ENCODE data around the gene SULT1B1. TPM values are rescaled to one million over a fixed set of nuclear protein-coding genes. Genes with fewer than 3 reads are reported as not detected.

The SULT1B1 gene
- total RNA-seq, 4 donors from 2014 or later: 0.39 to 3.3 (median 1.1) TPM

DNA sequence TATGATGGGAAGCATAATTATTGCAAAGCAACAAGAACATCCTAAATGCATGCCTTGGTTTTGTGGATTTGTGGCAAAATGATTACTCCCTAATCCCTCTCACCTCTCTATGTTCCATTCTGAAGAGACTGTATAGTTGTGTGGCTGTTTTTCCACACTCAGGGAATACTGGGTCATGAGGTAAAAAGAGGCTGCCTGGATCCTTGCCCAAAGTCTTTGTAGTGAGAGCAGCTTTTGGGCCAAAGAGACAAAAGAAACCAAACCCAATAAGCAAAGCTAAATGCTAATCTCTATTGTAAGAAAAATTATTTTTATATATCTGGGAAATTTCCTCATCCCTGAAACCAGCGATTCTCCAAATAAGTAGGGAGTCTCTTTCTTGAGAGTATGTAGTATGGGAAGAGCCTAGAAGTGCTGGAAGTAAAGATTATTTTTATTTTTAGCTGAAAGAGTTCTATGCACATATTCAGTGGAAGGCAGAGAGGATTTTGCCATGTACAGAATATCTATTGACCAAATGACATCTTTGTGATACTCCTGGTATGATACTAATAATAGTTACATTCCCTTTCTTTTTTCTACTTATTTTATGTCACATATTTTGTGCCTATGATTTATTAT, 24.9 kb upstream of the SULT1B1 start:
- 83 to 94% methylated on average over 1 of the region's 1 CpG for WGBS, 2 donors
- Histone ChIP-seq H3K4me3 (no peak overlapping the region), H3K36me3 (no peaks in the 10 kb centered on the region), H3K4me1 (no peaks in the 10 kb centered on the region), H3K27ac (no peak overlapping the region), H3K27me3 (no peaks in the 10 kb centered on the region), H3K9me3 (peaks cover 0 to 8% (median 0%) of the 10 kb centered on the region in 4 donors)
- DNase-seq (ENCODE audit: low spot score in 2 of 2): no peak
- TF ChIP-seq EP300 (IDR thresholded peaks at IDR 0.05) (no peak), POLR2A (IDR thresholded peaks at IDR 0.05) (no peak)
- TF ChIP-seq, protein P1, sequence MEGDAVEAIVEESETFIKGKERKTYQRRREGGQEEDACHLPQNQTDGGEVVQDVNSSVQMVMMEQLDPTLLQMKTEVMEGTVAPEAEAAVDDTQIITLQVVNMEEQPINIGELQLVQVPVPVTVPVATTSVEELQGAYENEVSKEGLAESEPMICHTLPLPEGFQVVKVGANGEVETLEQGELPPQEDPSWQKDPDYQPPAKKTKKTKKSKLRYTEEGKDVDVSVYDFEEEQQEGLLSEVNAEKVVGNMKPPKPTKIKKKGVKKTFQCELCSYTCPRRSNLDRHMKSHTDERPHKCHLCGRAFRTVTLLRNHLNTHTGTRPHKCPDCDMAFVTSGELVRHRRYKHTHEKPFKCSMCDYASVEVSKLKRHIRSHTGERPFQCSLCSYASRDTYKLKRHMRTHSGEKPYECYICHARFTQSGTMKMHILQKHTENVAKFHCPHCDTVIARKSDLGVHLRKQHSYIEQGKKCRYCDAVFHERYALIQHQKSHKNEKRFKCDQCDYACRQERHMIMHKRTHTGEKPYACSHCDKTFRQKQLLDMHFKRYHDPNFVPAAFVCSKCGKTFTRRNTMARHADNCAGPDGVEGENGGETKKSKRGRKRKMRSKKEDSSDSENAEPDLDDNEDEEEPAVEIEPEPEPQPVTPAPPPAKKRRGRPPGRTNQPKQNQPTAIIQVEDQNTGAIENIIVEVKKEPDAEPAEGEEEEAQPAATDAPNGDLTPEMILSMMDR (IDR thresholded peaks at IDR 0.05): no peak

DNA sequence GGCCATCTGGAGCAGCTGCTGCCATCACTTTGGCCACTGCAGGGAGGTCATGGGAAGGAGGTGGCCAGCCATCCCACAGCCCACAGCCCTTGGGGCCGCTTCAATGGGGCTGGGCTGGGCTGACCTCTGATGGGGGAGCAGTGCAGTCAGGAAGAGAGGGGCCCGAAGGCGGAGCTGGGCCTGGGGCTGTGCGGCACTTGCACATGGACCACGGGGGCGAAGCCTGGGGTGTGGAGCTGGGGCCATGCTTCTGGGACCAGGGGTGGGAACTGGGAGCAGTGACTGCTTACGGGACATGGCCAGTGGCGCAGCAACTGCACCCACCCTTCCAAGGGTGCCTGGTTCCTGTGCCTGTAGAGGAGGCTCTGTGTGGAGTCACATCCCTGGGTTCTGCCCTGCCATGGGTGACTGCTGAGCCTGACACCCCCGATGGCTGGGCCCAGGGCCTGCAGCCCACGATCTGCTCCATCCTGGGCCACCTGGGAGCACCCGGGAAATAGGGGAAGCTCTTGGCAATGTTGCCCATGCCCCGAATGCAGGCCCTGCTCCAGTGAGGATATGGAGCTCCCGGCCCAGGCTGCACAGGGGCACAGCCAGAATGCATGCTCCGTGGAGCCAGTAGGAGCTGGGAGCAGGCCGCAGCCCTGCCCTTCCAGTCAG, 22.4 kb upstream of the SULT1B1 start:
- H3K9me3 ChIP-seq: peaks cover 0 to 8% (median 0%) of the 10 kb centered on the region in 4 donors
- no peaks in the 10 kb centered on the region for H3K27me3 ChIP-seq
- WGBS, 2 donors: 93 to 95% methylated on average over 14 of the region's 15 CpGs
- H3K4me3 ChIP-seq: no peak overlapping the region
- no peaks in the 10 kb centered on the region for H3K36me3 ChIP-seq
- TF ChIP-seq POLR2A (IDR thresholded peaks at IDR 0.05) (no peak), EP300 (IDR thresholded peaks at IDR 0.05) (no peak)
- TF ChIP-seq, protein P1 (IDR thresholded peaks at IDR 0.05): no peak
- H3K4me1 ChIP-seq: no peaks in the 10 kb centered on the region
- no peak for DNase-seq (ENCODE audit: low spot score in 2 of 2)
- H3K27ac ChIP-seq: no peak overlapping the region

DNA sequence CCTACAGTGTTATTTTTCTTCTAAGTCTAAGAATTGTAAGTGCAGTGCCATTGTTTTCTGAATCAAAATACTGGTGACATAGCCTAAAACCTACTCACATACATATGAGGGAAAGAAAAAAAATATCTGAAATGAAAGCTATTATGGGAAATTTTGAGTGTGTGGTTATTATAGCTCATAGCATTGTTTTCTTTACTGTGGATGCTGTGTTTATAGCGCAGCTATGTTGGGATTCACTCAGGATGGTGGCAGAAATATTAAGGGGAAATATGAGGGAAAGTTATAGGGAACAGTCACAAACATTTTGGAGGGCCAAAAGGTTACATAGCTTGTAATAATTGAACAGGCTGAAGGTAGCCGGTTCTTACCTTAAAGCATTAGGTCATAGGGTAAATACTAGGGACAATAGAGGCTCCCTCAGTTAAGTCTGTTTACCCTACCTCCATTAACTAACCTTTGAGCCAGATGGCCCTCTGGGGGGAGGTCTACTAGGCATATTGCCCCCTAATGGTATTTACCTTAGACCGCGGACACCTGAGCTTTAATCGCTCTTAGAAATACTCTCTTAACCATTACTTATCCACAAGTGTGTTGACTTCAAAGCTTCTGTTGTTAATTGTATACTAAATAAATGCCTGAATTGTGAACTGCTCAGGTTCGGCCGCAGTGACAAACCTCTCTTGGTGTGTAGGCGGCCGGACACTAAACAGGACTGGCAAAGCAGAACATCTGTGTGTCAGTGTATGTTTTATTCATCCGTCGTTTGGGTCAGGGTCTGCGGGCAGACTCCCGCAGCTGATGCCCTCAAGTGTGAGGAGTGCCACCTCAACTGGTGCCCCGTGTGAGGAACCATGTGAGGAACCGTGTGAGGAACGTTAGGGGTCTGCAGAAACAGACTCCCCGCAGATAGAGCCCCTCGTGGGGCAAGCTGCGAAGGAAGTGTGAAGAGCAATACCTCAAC, 21.3 kb upstream of the SULT1B1 start:
- Histone ChIP-seq H3K4me1 (no peaks in the 10 kb centered on the region), H3K4me3 (no peak overlapping the region), H3K36me3 (no peaks in the 10 kb centered on the region), H3K27ac (no peak overlapping the region), H3K27me3 (no peaks in the 10 kb centered on the region), H3K9me3 (peaks cover 0 to 8% (median 0%) of the 10 kb centered on the region in 4 donors)
- 95% methylated on average over 19 of the region's 19 CpGs for WGBS, 2 donors
- TF ChIP-seq, protein P1 (IDR thresholded peaks at IDR 0.05): no peak
- no peak for TF ChIP-seq EP300 (IDR thresholded peaks at IDR 0.05)
- TF ChIP-seq POLR2A (IDR thresholded peaks at IDR 0.05): no peak
- DNase-seq (ENCODE audit: low spot score in 2 of 2): no peak

DNA sequence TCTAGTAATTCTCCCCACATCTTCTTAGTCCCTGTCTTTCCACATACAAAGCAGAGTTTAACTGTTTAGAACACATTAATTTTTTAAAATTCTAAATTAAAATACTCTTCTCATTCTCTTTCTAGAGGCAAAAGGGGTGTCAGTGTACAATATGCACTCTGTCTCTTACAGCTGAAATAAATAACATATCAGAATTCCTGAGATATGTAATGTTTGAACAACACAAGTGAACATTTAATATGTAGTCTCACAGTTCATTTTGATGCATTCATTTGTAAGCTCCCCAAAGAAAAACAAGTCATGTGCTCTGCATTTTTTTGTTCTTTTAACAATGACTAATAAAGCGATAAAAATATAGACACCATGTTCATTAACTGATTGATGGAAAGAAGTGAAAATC, 19.7 kb upstream of the SULT1B1 start:
- Histone ChIP-seq H3K27ac (no peak overlapping the region), H3K4me3 (no peak overlapping the region), H3K4me1 (no peaks in the 10 kb centered on the region), H3K27me3 (no peaks in the 10 kb centered on the region), H3K36me3 (no peaks in the 10 kb centered on the region), H3K9me3 (peaks cover 0 to 8% (median 0%) of the 10 kb centered on the region in 4 donors)
- DNase-seq (ENCODE audit: low spot score in 2 of 2): no peak
- WGBS, 2 donors: 53 to 55% methylated on average over 1 of the region's 1 CpG
- TF ChIP-seq, protein P1 (IDR thresholded peaks at IDR 0.05): no peak
- TF ChIP-seq EP300 (IDR thresholded peaks at IDR 0.05) (no peak), POLR2A (IDR thresholded peaks at IDR 0.05) (no peak)

Data from tibial nerve (tissue), 4 donors.